Limb (tissue), 2 donors: ENCODE data around the gene DCAF8.

Source experiments
- DNase-seq, 2 donors: peaks; one replicate each; pipeline ENCODE4 v3.0.0-alpha.2; 2016; ENCODE audit errors: extremely low spot score in 2 of 2

DCAF8 gene

GRCh38 chr1:160205242-160206035 lies 56.9 kb downstream of the DCAF8 start, which contains the start of gene PEA15:
TSS of gene PEA15 (plus strand) at chr1:160205384. CDS start at chr1:160211545, 6,161 bp downstream.
- peak; percentile 43 to 94 for DNase-seq

GRCh38 chr1:160204526-160205241 lies 57.7 kb downstream of the DCAF8 start:
- DNase-seq: no peak

GRCh38 chr1:160200786-160201185 lies 61.6 kb downstream of the DCAF8 start:
- no peak for DNase-seq

GRCh38 chr1:160197231-160197630 lies 65.1 kb downstream of the DCAF8 start:
- no peak for DNase-seq

- no peak for DNase-seq
These were observed 66.2 kb downstream of the DCAF8 start for GRCh38 chr1:160196143-160196542.

GRCh38 chr1:160194737-160195059 lies 67.7 kb downstream of the DCAF8 start:
- DNase-seq: no peak

GRCh38 chr1:160193832-160194736 lies 68.3 kb downstream of the DCAF8 start:
- no peak for DNase-seq

- DNase-seq: peak; percentile 85 to 91
These were observed 69.1 kb downstream of the DCAF8 start for GRCh38 chr1:160193091-160193819.

GRCh38 chr1:160192234-160192633 lies 70.1 kb downstream of the DCAF8 start:
- DNase-seq: no peak

- DNase-seq: no peak
These were observed 70.6 kb downstream of the DCAF8 start for GRCh38 chr1:160191756-160192155.

GRCh38 chr1:160189649-160190625 lies 72.4 kb downstream of the DCAF8 start, which contains the start of gene CASQ1:
TSS of gene CASQ1 (plus strand) at chr1:160190575. CDS start at chr1:160190752, 177 bp downstream.
- peak; percentile 51 to 70 for DNase-seq

- DNase-seq: no peak
These were observed 74.0 kb downstream of the DCAF8 start for GRCh38 chr1:160188341-160188740.

- no peak for DNase-seq
These were observed 74.9 kb downstream of the DCAF8 start for GRCh38 chr1:160187407-160187806.

GRCh38 chr1:160186729-160187128 lies 75.6 kb downstream of the DCAF8 start:
- no peak for DNase-seq

- no peak for DNase-seq
These were observed 76.1 kb downstream of the DCAF8 start for GRCh38 chr1:160186246-160186645.

GRCh38 chr1:160179336-160179735 lies 83.0 kb downstream of the DCAF8 start:
- no peak for DNase-seq

- DNase-seq: no peak
These were observed 83.6 kb downstream of the DCAF8 start for GRCh38 chr1:160178731-160179130.

- DNase-seq: no peak
These were observed 84.7 kb downstream of the DCAF8 start for GRCh38 chr1:160177667-160178066.

GRCh38 chr1:160177231-160177630 lies 85.1 kb downstream of the DCAF8 start:
- DNase-seq: no peak

- no peak for DNase-seq
These were observed 90.4 kb downstream of the DCAF8 start for GRCh38 chr1:160171980-160172379.
